Central memory CD8-positive, alpha-beta T cell (primary cell): ENCODE measurements around the gene MRGPRG.

Experiments used
- ATAC-seq: fragments of 150-1000 bp; cut with Tn5 transposase; replicated peaks from 2 replicates; pipeline ENCODE4 v1.10.0; 2022; ENCODE audit warnings: mild to moderate bottlenecking, moderate FRiP score, moderate number of reproducible peaks; ENCODE audit not compliant: poor library complexity, severe bottlenecking; ENCODE audit errors: extremely low read depth
- DNase-seq, 2 donors: peaks; one replicate each; pipeline ENCODE4 v3.0.0; 2021; ENCODE audit warnings: low spot score in 2 of 2
- H3K27ac Mint-ChIP-seq: one replicate; pipeline ENCODE4 v1.8.0; 2022; ENCODE audit warnings: low read depth, mild to moderate bottlenecking, moderate library complexity, mixed read lengths
- H3K27me3 Mint-ChIP-seq: one replicate; pipeline ENCODE4 v1.8.0; 2022; ENCODE audit warnings: mixed read lengths
- H3K36me3 Mint-ChIP-seq: one replicate; pipeline ENCODE4 v1.8.0; 2022; ENCODE audit warnings: mild to moderate bottlenecking, moderate library complexity, mixed read lengths; ENCODE audit not compliant: insufficient read depth
- H3K4me1 Mint-ChIP-seq: one replicate; pipeline ENCODE4 v1.8.0; 2022; ENCODE audit warnings: mixed read lengths
- H3K4me3 Mint-ChIP-seq: one replicate; pipeline ENCODE4 v1.8.0; 2022; ENCODE audit warnings: mild to moderate bottlenecking, moderate library complexity, mixed read lengths
- H3K9me3 Mint-ChIP-seq: one replicate; pipeline ENCODE4 v1.8.0; 2022; ENCODE audit warnings: mixed read lengths

MRGPRG gene

GRCh38 chr11:3222941-3223915 is 4.6 kb upstream of the MRGPRG start:
- no peak for ATAC-seq
- Mint-ChIP-seq H3K4me3 (no peak overlapping the region), H3K9me3 (no peaks in the 10 kb centered on the region), H3K27me3 (peaks cover 68% of the 10 kb centered on the region), H3K27ac (no peak overlapping the region), H3K36me3 (peaks cover under 1% of the 10 kb centered on the region), H3K4me1 (no peaks in the 10 kb centered on the region)
- no peak for DNase-seq

GRCh38 chr11:3222003-3222855 is 3.6 kb upstream of the MRGPRG start:
- DNase-seq (no peak), ATAC-seq (no peak)
- peaks cover 58% of the 10 kb centered on the region for H3K27me3 Mint-ChIP-seq
- no peaks in the 10 kb centered on the region for H3K9me3 Mint-ChIP-seq
- H3K4me3 Mint-ChIP-seq: no peak overlapping the region
- no peaks in the 10 kb centered on the region for H3K36me3 Mint-ChIP-seq
- no peak overlapping the region for H3K27ac Mint-ChIP-seq
- no peaks in the 10 kb centered on the region for H3K4me1 Mint-ChIP-seq

- Mint-ChIP-seq H3K4me1 (peaks cover 6% of the 10 kb centered on the region), H3K27me3 (peaks cover 51% of the 10 kb centered on the region), H3K4me3 (no peak overlapping the region), H3K36me3 (peaks cover 2% of the 10 kb centered on the region), H3K9me3 (no peaks in the 10 kb centered on the region), H3K27ac (no peak overlapping the region)
- DNase-seq (no peak), ATAC-seq (no peak)
These were observed 2.9 kb upstream of the MRGPRG start for GRCh38 chr11:3221408-3222002.

GRCh38 chr11:3220521-3221407 is 2.2 kb upstream of the MRGPRG start:
- H3K4me1 Mint-ChIP-seq: peaks cover 6% of the 10 kb centered on the region
- DNase-seq: no peak
- ATAC-seq: no peak
- peaks cover 51% of the 10 kb centered on the region for H3K27me3 Mint-ChIP-seq
- no peak overlapping the region for H3K4me3 Mint-ChIP-seq
- H3K36me3 Mint-ChIP-seq: peaks cover 2% of the 10 kb centered on the region
- no peak overlapping the region for H3K27ac Mint-ChIP-seq
- no peaks in the 10 kb centered on the region for H3K9me3 Mint-ChIP-seq

- Mint-ChIP-seq H3K27ac (no peak overlapping the region), H3K4me3 (no peak overlapping the region), H3K9me3 (no peaks in the 10 kb centered on the region), H3K4me1 (peaks cover 6% of the 10 kb centered on the region), H3K27me3 (peaks cover 56% of the 10 kb centered on the region), H3K36me3 (peaks cover 2% of the 10 kb centered on the region)
- ATAC-seq: no peak
- no peak for DNase-seq
These were observed 1.5 kb upstream of the MRGPRG start for GRCh38 chr11:3220101-3220500.

GRCh38 chr11:3219281-3219892 is 774 bp upstream of the MRGPRG start:
- Mint-ChIP-seq H3K27me3 (peaks cover 57% of the 10 kb centered on the region), H3K9me3 (no peaks in the 10 kb centered on the region), H3K4me3 (no peak overlapping the region), H3K4me1 (peaks cover 6% of the 10 kb centered on the region), H3K27ac (no peak overlapping the region), H3K36me3 (peaks cover 2% of the 10 kb centered on the region)
- ATAC-seq: no peak
- no peak for DNase-seq

- Mint-ChIP-seq H3K4me1 (peaks cover 6% of the 10 kb centered on the region), H3K4me3 (no peak overlapping the region), H3K36me3 (peaks cover 2% of the 10 kb centered on the region), H3K27me3 (peaks cover 56% of the 10 kb centered on the region), H3K27ac (no peak overlapping the region), H3K9me3 (no peaks in the 10 kb centered on the region)
- DNase-seq (no peak), ATAC-seq (no peak)
These were observed 663 bp downstream of the MRGPRG start for GRCh38 chr11:3217818-3218482.

- Mint-ChIP-seq H3K4me1 (peaks cover 6% of the 10 kb centered on the region), H3K9me3 (peaks cover 4% of the 10 kb centered on the region), H3K27ac (no peak overlapping the region), H3K4me3 (no peak overlapping the region), H3K36me3 (peaks cover 2% of the 10 kb centered on the region), H3K27me3 (peaks cover 49% of the 10 kb centered on the region)
- no peak for DNase-seq
- no peak for ATAC-seq
These were observed 2.5 kb downstream of the MRGPRG start for GRCh38 chr11:3216027-3216525.

GRCh38 chr11:3215346-3216026 is 3.1 kb downstream of the MRGPRG start:
- Mint-ChIP-seq H3K27me3 (peaks cover 43% of the 10 kb centered on the region), H3K27ac (no peak overlapping the region)
- no peak for DNase-seq

GRCh38 chr11:3214420-3214699 is 4.3 kb downstream of the MRGPRG start:
- H3K27me3 Mint-ChIP-seq: peaks cover 42% of the 10 kb centered on the region
- ATAC-seq: no peak
- DNase-seq: no peak
- H3K27ac Mint-ChIP-seq: no peak overlapping the region
- H3K4me1 Mint-ChIP-seq: peaks cover 6% of the 10 kb centered on the region
- peaks cover 2% of the 10 kb centered on the region for H3K36me3 Mint-ChIP-seq
- no peak overlapping the region for H3K4me3 Mint-ChIP-seq
- peaks cover 4% of the 10 kb centered on the region for H3K9me3 Mint-ChIP-seq

More at GRCh38 chr11:3215346-3216026, 3.1 kb downstream of the MRGPRG start:
- H3K9me3 Mint-ChIP-seq: peaks cover 4% of the 10 kb centered on the region
- H3K4me1 Mint-ChIP-seq: peaks cover 6% of the 10 kb centered on the region
- ATAC-seq: no peak
- H3K36me3 Mint-ChIP-seq: peaks cover 2% of the 10 kb centered on the region
- no peak overlapping the region for H3K4me3 Mint-ChIP-seq
